ENCODE results near the gene CYP26C1.

DNA sequence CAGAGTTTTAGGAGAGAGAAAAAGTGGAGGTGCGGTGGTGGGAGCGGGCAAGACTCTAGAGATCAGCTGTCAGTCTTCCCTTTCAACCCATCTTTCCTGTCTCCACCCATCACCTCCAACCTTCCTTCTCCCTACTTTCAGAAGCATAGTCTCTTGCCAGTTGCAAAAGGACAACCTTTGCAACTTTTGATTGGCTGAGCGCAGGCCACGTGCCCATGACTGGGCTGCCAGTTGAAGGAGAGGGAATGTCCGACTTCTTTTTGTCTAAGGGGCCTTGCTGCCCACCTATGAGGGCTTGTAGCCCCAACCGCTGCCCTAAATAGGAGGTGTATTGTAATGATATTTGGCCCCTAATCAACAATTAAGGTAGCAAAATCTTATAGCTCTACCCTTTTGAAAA, 25.7 kb downstream of the CYP26C1 start:
- TF ChIP-seq, protein P1, sequence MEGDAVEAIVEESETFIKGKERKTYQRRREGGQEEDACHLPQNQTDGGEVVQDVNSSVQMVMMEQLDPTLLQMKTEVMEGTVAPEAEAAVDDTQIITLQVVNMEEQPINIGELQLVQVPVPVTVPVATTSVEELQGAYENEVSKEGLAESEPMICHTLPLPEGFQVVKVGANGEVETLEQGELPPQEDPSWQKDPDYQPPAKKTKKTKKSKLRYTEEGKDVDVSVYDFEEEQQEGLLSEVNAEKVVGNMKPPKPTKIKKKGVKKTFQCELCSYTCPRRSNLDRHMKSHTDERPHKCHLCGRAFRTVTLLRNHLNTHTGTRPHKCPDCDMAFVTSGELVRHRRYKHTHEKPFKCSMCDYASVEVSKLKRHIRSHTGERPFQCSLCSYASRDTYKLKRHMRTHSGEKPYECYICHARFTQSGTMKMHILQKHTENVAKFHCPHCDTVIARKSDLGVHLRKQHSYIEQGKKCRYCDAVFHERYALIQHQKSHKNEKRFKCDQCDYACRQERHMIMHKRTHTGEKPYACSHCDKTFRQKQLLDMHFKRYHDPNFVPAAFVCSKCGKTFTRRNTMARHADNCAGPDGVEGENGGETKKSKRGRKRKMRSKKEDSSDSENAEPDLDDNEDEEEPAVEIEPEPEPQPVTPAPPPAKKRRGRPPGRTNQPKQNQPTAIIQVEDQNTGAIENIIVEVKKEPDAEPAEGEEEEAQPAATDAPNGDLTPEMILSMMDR (IDR thresholded peaks at IDR 0.05; ENCODE audit: poor library complexity, severe bottlenecking), result no peak
- no peak for TF ChIP-seq RAD21 (conservative IDR thresholded peaks at IDR 0.05)
- TF ChIP-seq TAF1 (IDR thresholded peaks at IDR 0.05; ENCODE audit: low read depth), result no peak
- TF ChIP-seq POLR2AphosphoS5 (IDR thresholded peaks at IDR 0.05), result no peak
- TF ChIP-seq EZH2 (IDR thresholded peaks at IDR 0.05; ENCODE audit: borderline replicate concordance, insufficient read depth, low read length, poor library complexity, severe bottlenecking), result no peak
- no peak for TF ChIP-seq EP300 (conservative IDR thresholded peaks at IDR 0.05; ENCODE audit: poor library complexity, severe bottlenecking)
- TF ChIP-seq SMC3 (conservative IDR thresholded peaks at IDR 0.05; ENCODE audit: poor library complexity), result no peak

Measured in neural cell (in vitro differentiated cells).